ENCODE data around the gene EEF1AKMT3.

- TF ChIP-seq POLR2A (IDR thresholded peaks at IDR 0.05; ENCODE audit: low read depth, low read length) (no peak), CEBPB (IDR thresholded peaks at IDR 0.05; ENCODE audit: low read depth, low read length) (no peak), CHD1 (IDR thresholded peaks at IDR 0.05; ENCODE audit: low read depth, low read length) (no peak), RCOR1 (IDR thresholded peaks at IDR 0.05; ENCODE audit: insufficient replicate concordance, low read length) (no peak), ELK1 (IDR thresholded peaks at IDR 0.05; ENCODE audit: borderline replicate concordance, low read depth, low read length) (no peak)
- TF ChIP-seq, protein P1, sequence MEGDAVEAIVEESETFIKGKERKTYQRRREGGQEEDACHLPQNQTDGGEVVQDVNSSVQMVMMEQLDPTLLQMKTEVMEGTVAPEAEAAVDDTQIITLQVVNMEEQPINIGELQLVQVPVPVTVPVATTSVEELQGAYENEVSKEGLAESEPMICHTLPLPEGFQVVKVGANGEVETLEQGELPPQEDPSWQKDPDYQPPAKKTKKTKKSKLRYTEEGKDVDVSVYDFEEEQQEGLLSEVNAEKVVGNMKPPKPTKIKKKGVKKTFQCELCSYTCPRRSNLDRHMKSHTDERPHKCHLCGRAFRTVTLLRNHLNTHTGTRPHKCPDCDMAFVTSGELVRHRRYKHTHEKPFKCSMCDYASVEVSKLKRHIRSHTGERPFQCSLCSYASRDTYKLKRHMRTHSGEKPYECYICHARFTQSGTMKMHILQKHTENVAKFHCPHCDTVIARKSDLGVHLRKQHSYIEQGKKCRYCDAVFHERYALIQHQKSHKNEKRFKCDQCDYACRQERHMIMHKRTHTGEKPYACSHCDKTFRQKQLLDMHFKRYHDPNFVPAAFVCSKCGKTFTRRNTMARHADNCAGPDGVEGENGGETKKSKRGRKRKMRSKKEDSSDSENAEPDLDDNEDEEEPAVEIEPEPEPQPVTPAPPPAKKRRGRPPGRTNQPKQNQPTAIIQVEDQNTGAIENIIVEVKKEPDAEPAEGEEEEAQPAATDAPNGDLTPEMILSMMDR (conservative IDR thresholded peaks at IDR 0.05; ENCODE audit: low read depth, low read length), result no peak
Observed at GRCh38 chr12:57739914-57740538, 32.4 kb upstream of the EEF1AKMT3 start.
